Measurements from ENCODE around the gene CGA.
"Not testable (repeated sequence)": the region's sequence is repeated elsewhere in the genome, so short reads cannot be mapped to it uniquely, and the experiment has no call there.

Gene CGA

DNA sequence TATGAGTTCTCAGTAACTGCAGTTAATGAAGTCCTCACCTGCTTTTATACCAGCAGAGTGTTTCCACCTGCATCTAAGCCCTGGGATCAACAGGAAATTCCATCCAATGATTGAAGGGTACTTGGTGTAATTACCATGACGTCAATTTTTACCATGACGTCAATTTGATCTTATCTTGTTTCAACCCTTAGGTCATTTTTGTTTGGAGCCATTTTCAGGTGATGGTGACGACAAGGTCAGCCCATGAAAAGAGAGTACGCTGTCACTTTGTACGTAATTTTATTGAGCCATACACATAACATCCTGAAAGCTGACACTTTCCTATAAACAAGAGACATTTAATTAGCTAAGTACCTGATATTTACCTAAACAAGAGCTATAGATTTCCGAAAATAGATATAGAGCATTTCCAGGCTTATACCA, at the start of gene CGA:
Gene CGA (minus strand): TSS at position 20 of the 423 bp plus-strand sequence. CDS start 6,906 bp downstream, outside the sequence.
- DNase-seq = no peak

DNA sequence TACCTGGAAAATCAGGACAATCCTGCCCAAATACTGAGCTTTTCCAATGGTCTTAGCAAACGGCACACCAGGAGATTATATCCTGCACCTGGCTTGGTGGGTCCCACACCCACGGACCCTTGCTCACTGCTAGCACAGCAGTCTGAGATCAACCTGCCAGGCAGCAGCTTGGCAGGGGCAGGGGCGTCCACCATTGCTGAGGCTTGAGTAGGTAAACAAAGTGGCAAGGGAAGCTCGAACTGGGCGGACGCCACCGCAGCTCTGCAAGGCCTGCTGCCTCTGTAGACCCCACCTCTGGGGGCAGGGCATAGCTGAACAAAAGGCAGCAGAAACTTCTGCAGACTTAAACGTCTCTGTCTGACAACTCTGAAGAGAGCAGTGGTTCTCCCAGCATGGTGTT, 45.0 kb upstream of the CGA start:
- DNase-seq = not testable (repeated sequence)

DNA sequence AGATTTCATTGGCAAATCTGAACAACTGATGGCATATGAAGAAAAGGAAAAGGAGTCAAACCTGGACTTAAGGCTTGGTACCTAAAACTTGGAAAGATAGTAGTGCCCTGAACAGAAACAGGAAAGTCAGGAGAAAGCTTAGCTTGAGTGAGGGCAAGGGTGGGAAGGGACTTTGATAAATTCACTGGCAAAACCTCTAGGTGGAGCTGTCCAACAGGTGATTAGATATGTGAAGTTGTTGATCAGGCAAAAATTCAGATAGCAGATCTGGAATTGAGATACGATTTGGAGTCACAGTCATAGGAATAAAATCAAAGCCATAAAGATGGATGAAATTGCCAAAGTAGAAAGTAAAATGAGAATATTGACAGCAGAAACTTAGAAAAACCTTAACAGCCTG, 44.3 kb upstream of the CGA start:
- DNase-seq = no peak

DNA sequence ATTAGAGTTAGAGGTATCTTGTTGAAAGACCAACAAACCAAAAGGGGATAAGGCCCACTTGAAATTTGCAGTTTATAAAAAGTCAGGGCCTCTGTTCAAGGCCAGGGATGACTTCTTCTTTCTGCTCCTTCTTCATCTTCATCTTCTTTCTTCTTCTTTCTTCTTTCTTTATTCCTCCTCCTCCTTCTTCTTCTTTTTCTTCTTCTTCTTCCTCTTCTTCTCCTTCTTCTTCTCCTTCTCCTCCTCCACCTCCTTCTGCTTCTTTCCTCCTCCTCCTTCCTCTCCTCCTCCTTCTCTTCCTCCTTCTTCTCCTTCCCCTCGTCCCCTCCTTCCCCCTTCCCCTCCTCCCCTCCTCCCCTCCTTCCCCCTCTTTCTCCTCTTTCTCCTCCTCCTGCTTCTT, 42.1 kb upstream of the CGA start:
- DNase-seq = no peak

DNA sequence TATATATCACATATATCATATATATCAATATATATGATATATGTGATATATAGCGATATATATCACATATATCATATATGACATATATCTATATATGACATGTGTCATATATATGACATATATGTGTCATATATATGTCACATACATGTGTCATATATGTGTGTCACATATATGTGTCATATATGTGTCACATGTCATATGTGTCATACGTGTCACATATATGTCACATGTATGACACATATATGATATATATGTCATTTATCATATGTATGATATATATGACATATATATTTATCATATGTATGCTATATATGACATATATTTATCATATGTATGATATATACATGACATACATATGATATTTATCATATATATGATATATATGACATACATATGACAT, 32.8 kb upstream of the CGA start:
- no peak for DNase-seq

DNA sequence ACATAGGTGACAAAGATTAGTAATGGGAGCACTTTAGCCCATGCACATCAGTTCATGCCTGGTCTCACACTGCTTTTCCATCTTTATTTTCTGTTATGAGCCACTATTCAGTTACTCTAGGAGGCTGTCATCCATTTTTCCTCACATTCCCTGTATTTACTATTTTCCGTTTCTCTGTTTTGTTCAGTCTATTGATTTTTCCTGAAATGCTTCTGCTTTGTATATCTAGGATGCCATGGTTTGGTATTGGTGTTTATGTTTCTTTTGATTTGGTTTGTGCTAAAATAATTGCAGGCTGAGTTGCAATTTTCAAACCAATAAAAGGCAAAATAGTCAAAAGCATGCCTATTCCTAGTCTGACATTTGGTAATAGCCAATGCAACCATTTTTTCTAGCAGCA, 31.6 kb upstream of the CGA start:
- DNase-seq = no peak

DNA sequence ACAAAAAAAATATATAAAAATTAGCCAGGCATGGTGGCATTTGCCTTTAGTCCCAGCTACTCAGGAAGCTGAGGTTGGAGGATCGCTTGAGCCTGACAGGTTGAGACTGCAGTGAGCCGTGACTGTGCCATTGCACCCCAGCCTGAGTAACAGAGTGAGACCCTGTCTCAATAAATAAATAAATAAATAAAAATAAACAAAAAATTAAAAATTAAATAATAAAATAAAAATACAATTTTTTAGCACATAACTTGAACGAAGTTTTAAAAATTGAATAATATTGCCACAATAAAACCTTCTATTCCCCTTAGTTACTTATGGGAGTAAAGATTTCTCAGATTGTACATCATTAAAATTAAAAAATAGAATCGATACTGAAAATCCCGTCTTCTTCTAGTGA, 29.2 kb upstream of the CGA start:
- DNase-seq = no peak

DNA sequence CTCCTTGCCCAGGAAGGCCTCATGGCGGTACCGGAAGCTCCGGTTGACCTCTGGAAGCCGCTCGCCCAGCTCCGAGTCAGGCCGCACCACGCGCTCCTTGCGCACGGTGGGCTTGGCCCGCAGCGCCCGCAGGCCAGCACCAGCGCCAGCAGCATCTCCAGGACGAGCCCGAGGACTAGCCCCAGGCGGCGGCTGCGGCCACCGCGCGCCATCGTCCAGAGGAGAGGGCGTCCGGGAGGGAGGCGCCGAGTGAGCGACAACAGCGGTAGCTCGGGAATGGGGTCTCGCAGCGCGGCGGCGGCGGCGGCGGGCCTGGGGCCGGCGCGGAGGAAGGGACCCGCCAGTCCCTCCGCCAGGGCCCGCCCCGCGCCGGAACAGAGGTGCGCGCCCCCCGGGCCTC, 27.6 kb upstream of the CGA start:
- no peak for DNase-seq

DNA sequence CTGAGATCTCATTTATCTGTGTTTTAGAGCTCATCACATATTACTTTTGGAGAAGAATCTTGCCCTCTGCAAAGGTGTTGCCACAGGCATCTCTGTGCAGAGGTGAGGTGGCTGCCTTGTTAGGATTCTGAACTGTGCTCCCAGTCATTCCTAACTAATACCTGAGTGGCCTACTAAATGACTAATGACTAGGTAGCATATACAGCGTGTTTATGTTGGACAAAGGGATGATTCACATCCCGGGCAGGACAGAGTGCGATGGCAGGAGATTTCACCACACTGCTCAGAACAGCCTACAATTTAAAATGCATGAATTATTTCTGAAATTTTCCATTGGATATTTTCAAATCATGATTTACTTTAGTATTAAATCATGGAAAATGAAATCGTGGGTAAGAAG, 23.1 kb upstream of the CGA start:
- no peak for DNase-seq

DNA sequence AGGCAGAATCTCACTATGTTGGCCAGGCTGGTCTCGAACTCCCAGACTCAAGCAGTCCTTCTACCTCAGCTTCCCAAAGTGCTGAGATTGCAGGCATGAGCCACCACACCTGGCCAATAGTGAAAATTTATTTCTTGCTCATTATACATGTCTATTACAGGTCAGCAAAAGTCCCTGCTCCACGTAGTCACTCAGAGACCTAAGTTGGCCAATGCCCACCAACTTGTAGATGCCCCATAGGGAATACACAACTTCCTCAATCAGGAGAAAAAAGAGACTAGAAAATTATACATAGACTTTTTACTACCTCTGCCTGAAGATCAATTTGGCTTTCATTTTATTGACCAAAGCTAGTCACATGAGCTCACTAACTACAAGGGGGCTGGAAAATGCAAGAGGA, 22.0 kb upstream of the CGA start:
- DNase-seq = no peak

DNA sequence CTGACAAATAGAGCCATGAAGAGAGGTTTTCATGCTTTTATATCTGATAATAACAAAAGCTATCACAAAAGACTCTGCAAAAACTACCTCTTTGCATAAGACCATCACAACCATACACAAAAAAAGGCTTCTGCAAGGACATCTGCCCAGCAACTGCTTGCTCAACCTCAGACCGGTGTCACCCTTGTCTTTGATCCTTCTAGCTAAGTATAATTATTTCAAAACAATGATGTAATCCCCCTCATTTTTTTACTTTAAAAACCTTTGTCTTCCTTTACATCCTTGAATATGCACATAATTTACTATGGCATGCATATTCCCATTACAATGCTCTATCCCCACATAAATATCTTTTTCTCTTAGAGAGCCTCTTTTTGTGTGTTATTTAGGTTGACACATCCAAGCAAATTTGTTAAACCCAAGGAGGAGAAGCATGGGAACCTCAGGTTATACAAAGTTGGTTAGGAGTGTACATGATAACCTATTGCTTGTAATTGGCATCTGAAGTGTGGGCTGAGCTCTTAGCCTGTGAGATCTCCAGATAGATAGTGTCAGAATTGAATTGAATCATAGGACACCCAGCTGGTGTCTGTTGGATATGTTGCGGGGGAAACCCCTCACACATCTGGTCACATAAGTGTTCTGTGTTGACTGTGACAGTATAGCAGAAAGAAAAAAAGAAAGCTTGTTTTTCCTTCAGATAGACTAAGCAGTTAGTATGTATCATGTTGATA, 20.7 kb upstream of the CGA start:
- no peak for DNase-seq

DNA sequence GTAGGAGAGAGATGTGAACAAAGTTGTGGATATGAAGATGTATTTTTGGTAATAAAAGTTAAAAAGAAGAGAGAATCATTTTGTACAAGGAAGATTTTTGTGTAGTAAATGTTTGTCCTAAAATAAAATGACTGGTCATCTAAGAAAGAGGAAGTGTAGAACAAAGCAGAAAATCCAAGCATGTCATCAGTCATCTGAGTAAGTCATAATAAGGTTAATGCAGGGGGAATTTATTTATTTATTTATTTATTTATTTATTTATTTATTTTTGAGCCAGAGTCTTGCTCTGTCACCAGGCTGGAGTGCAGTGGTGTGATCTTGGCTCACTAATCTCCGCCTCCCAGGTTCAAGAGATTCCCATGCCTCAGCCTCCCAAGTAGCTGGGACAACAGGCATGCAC, 15.7 kb upstream of the CGA start:
- DNase-seq = no peak

DNA sequence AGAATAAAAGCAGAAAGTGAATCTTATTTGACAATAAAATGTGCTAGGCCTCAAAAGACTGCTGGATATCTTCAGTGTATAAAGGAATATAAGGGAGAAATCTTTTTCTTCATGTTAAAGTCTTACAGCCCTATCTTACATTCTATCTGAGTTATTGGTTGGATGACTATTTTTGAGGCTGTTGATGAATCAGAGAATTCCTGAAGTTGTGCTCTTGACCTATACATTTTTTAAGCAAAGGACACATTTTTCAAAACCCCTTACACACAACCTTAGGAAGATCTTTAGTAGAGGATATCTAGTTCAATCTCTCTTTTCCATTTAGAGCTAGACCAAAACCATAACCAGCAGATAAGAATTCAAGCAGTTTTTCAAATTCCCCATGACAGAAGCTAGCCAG, 10.9 kb upstream of the CGA start:
- no peak for DNase-seq

DNA sequence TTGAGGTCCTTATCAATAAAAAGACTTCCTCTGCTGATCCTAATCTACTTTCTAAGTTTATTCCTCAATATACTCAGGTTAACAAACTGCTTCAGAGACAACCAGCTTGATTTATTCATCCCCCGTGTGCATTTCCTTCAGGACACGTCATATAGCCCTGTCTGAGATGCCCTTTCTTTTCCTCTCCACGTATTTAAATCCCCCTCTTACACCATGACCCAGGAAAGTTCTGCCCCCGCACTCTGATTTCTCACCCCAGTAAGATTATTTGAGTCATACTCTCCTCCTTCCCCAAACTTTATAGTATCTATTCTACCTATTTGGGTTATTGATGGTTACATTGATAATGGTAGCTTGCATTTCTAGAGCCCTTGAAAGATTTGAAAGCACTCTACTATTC, 9.8 kb upstream of the CGA start:
- DNase-seq = no peak

DNA sequence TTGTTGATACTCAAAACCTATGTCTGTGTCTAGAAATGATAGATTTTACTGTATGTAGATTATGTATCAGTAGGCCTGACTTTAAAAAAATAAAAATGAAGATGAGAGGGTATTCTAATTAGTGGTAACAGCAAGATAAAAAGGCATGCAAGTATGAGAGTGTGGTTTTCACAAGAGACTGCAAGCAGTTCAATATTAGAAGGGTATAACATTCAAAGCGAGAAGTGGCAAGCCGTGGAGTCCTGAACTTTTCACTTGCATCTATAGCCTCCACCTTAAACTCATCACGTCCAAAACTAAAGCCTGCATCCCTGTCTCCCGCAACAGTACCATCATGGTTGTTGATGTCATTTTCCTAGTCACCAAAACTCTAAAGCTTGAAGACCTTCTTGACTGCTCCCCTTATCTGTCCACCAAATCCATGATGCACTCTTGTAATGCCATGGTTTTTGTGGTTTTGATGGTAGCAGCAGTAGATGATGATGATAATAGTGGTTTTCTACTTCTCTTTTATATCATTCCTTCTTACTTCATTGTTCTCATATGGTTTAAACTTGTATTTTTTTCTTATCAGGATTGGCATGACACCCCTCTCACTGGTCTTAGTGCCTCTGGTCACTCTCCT, 9.2 kb upstream of the CGA start:
- DNase-seq = no peak

DNA sequence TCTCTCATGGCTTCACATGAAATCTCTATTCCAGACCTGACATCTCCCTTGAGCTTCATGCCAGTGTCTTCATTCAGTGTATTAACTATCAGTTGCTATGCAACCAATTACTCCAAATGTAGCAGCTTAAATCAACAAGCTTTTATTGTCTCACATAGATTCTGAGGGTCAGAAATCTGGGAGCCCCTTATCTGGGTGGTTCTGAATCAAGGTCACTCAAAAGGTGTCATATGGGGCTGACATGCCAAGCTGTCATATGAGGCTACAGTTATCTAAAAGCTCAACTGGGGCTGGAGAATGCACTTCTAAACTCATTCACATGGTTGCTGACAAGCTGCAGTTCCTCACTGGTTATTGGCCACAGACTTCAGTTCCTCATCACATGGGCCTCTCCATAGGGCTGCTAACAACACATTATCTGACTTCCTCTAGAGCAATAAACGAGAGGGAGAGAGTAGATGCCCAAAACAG, 7.3 kb upstream of the CGA start:
- DNase-seq = no peak

DNA sequence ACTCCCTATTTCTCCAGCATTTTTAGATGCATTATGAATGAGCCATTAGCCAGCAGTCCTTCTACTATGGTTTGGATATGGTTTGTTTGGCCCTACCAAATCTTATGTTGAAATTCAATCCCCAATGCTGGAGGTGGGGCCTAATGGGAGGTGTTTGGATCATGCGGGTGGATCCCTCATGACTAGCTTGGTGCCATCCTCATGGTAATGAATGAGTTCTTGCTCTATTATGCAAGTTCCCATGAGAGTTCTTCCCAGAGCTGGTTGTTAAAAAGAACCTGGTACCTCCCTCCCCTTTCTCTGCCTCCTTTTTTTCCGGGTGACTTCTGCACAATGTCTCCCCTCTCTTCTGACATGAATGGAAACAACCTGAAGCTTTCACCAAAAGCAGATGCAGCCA, 6.2 kb upstream of the CGA start:
- no peak for DNase-seq

DNA sequence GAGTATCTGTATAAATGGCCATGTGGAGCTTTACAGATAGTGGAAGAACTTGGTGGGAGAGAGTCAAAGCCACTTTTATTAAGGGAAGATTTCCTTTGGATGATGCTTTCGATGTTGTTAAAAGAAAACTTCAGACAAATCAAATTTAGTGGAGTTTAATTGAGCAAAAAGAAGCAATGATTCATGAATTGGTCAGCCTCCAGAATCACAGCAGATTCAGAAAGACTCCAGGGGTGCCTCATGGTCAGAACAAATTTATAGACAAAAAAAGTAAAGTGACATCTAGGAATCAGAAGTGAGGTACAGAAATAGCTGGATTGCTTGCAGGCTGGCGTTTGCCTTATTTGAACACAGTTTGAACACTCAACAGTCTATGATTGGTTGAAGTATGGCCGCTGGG, 5.3 kb upstream of the CGA start:
- DNase-seq = no peak

DNA sequence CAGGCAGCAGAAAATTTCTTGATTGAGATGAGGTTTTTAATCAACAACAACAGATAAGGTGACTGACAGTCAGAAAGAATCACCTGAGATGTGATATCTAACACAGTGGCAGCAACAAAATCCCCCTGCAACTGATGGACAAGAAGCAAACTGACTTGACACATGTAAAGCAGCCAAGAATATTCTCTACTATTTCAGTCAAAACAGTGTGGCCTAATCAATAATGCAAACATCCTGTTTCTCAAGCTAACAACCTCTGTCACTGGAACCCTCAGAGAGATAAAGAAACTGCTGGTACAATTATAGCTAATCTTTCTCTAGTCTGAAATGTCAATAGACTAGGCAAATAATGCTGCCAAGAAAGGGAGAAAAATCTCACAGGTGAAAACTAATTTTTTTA, 4.6 kb upstream of the CGA start:
- no peak for DNase-seq

DNA sequence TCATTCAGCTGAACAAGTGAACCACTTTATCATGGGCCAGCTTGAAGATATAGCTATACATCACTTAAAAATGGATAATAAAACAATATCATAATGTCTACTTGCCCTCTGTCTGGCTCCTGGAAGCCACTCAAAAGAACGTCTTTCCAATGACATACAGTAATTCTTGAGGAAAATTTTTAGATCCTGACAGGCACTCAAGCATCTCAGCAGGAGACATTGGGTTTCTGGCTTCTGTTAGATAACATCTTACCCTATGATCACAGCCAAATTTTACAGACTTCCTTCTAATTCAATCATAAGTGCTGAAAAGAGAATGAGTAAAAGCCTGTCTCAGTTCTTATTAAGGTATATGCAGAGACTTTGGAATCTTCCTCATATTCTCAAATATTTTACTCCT, 330 bp downstream of the CGA start:
- DNase-seq = no peak

DNA sequence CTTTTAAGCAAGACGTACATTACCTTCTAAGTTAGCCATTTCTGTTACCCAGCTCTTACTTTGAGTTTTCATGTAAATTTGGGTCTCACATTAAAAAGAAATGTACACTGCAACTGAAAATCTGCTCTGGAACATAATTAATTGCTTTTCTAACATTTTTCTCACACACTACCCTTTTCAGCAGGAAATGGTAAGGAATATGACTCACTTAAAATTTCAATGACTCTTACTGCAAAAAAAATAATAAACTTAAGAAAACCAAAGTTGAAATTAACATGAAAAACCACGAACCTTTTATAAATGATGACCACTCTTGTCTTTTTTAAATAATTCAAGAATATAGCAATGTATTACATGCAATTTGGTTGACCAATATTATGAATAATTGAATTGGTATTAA, 1.3 kb downstream of the CGA start:
- DNase-seq = no peak

DNA sequence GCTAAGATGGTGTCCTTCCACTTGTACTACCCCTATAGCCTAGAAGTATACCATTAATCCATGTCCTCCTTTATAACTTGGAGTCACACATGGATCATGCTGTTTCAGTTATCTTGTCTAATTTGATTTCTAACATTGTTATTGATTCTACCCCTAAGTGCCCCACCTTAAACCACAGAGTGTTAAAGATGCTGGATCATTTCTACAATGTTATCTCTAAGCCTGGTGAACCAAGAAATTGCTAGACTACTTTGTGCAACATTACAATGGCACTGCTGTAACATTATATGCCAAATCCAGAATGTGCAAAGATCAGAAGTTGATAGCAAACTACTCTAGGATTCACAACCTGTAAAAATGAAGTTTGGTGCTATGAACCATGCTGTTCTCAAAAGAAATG, 1.7 kb downstream of the CGA start:
- no peak for DNase-seq

DNA sequence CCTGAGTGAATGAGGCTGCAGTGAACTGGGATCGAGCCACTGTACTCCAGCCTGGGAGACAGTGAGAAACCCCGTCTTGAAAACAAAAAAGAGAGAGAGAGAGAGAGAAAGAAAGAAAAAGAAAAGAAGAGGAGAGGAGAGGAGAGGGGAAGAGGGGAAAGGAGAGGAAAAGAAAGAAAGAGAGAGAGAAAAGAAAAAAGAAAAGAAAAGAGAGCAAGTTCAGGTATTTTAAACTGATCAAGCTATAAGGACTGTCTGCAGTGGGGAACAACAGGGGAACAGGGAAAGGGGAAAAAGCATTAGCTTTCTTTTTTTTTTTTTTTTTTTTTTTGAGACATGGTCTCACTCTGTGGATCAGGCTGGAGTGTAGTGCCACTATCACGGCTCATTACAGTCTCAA, 2.5 kb downstream of the CGA start:
- no peak for DNase-seq

DNA sequence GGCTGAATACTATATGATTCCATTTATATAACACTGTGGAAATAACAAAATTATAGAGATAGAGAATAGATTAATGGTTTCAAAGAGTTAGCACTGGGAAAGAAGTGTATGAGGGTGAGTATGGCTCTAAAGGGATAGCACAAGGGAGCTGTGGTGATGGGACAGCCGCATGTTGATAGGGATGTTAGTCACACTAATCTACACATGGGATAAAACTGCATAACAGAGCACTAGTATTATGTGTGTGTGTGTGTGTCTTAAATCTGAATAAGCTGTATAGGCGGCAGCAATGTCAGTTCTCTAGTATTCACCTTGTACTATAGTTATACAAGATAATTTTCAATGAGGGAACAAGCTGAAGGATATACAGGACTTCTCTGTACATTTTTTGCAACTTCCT, 5.8 kb downstream of the CGA start:
- DNase-seq = no peak

DNA sequence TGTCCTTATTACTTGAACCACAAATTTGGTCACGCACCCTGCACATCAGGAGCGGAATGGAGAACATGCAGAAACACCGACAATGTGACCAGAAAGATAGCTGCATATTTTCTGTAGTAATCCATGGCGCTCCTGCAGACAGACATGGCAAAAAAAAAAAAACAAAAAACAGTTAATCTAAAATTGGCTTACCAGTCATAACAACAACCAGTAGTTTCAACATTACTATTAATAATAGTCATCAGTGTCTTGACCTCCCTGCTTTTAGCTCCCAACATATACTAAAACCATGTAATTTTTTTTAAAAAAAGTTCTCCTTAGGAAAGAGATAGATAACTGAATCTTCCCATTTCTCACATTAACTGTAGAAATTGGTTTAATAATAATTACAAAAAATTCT, 6.8 kb downstream of the CGA start:
- no peak for DNase-seq
